Midbrain (tissue), 1 donor: ENCODE data around the gene ROPN1L.

Experiments
- DNase-seq: peaks from one replicate; lab custom pipeline; 2025; lab: John Stamatoyannopoulos, UW

ROPN1L gene

GRCh38 chr5:10457682-10458574, 16.2 kb downstream of the ROPN1L start:
- DNase-seq = no peak

GRCh38 chr5:10459080-10460055, 17.7 kb downstream of the ROPN1L start:
- DNase-seq = no peak

GRCh38 chr5:10460252-10460906, 18.7 kb downstream of the ROPN1L start:
- DNase-seq = peak; percentile 52

GRCh38 chr5:10461041-10461440, 19.4 kb downstream of the ROPN1L start:
- no peak for DNase-seq

GRCh38 chr5:10461904-10462555, 20.4 kb downstream of the ROPN1L start:
- no peak for DNase-seq

- DNase-seq = no peak
These were observed 21.9 kb downstream of the ROPN1L start for GRCh38 chr5:10463566-10463965.

- DNase-seq = no peak
These were observed 22.5 kb downstream of the ROPN1L start for GRCh38 chr5:10464173-10464572.

- no peak for DNase-seq
These were observed 24.0 kb downstream of the ROPN1L start for GRCh38 chr5:10465726-10466125.

- DNase-seq = no peak
These were observed 24.9 kb downstream of the ROPN1L start for GRCh38 chr5:10466446-10467073.

GRCh38 chr5:10467281-10468198, 25.9 kb downstream of the ROPN1L start:
- no peak for DNase-seq

GRCh38 chr5:10468256-10468655, 26.6 kb downstream of the ROPN1L start:
- DNase-seq = no peak

GRCh38 chr5:10469253-10470050, 27.8 kb downstream of the ROPN1L start:
- no peak for DNase-seq

- DNase-seq = no peak
These were observed 29.0 kb downstream of the ROPN1L start for GRCh38 chr5:10470669-10471068.

GRCh38 chr5:10471677-10472076, 30.0 kb downstream of the ROPN1L start:
- DNase-seq = no peak

- no peak for DNase-seq
These were observed 32.9 kb downstream of the ROPN1L start for GRCh38 chr5:10474521-10475075.

- DNase-seq = no peak
These were observed 34.4 kb downstream of the ROPN1L start for GRCh38 chr5:10475931-10476676.

GRCh38 chr5:10476878-10477277, 35.2 kb downstream of the ROPN1L start:
- DNase-seq = no peak

- DNase-seq = no peak
These were observed 36.3 kb downstream of the ROPN1L start for GRCh38 chr5:10477943-10478342.
